HG03066 (cell line): Measurements from ENCODE around the gene CHST13.

Experiments used
- ATAC-seq: cut with Tn5 transposase; IDR thresholded peaks from one replicate; pipeline ENCODE4 v1.9.1; 2021; ENCODE audit warnings: low read depth; ENCODE audit not compliant: unreplicated experiment

The CHST13 gene

DNA sequence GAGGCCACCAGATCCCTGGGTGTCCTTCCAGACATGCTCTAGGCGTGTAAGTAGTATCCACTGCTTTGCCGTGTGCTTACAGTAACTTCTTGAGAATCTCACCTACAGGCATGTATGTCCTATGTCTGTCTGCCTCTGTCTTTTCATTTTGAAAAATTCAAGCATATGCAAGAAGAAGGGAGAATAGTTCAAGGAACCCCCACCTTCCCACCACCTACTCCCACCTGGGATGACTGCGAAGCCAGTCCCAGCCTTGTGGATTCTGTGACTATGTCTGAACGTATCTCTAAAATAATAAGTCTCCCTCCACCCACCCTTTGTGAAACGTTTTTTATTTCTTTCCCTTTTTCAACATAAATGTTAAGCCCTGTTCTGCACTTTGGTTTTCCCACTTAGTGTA is 15.0 kb downstream of the CHST13 start:
- ATAC-seq: no peak

DNA sequence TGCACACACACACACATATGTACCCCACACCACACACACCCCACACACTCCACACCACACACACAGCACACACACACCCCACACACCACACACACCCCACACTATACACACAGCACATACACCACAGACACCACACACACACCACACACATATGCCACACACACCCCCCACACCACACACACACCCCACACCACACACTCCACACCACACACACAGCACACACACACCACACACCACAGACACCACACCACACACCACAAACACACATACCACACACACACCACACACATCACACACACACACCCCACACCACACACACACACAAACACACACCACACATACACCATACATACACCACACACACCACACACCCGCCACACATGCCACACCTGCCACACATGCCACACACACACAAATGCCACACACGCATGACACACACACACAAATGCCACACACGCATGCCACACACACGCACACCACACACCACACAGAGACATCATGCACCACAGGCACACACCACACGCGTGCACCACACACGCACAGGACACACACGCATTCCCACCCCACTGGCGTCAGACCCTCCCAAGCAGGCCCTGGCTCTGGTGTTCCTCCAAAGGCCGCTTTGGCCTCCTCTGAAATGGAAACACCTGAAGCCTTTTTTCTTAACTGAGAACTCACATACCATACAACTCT is 15.7 kb downstream of the CHST13 start:
- no peak for ATAC-seq

DNA sequence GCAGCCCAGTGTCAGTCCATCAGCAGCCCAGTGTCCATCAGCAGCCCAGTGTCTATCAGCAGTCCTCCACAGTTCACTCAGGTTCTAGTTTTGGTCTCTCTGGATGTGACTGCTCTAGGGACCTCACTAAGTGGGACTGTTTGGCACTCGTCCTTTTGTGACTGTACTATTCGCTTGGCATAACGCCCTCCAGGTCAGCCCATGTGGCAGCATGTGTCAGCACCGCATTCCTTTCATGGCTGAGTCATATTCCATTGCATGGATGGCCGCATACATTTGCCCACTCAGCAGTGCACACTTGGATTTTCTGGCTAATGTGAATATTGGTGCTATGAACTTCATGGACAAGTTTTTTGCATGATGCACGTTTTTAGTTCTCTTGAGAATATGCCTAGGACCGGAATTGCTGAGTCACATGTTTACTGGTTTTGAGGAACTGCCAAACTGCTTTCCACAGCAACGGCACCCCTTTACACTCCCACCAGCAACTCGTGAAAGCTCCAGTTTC is 16.4 kb downstream of the CHST13 start:
- ATAC-seq: no peak

DNA sequence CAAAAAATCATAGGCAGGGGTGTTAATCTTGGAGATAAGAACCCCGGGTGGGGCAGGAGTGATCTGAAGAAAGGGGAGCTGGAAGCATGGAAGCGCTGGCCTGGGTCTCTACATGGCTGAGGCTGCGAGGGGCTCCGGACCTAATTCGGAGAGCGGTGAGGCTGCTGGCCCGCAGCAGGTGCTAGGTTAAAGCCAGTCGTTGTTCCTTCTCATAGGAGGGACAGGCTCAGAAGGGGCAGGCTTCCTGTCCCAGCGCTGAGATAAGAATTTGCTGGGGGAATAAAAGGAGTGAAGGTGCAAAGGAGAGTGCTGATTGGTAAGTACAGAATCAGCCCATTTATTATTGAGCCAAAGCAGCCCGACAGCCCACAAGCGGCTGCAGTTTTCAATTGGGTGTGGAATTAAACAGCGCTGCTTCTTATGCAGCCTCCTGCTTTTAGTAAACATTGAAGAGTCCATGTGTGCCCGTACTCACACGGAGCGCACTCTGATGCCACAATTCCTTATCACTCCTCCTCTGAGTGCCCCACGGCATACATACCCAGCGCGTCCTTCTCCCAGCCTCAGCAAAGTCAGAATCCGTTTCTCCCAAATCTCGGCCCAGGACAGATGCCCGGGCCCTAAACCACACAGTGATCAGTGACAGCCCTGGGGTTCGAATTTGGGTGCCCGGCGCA is 17.1 kb downstream of the CHST13 start:
- ATAC-seq: no peak

DNA sequence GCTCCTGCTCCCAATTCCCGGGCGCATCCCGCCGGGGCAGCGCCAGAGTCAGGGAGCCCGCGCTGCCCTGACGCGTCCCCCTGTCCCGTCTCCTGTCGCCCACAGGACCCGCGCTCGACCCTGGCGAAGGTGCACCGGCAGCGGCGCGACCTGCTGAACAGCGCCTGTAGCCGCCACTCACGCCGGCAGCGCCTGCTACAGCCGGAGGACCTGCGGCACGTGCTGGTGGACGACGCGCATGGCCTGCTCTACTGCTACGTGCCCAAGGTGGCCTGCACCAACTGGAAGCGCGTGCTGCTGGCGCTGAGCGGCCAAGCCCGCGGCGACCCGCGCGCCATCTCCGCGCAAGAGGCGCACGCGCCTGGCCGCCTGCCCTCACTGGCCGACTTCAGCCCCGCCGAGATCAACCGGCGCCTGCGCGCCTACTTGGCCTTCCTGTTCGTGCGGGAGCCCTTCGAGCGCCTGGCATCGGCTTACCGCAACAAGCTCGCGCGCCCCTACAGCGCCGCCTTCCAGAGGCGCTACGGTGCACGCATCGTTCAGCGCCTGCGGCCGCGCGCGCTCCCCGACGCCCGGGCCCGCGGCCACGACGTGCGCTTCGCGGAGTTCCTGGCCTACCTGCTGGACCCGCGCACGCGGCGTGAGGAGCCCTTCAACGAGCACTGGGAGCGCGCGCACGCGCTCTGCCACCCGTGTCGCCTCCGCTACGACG is 17.8 kb downstream of the CHST13 start:
- ATAC-seq: no peak

DNA sequence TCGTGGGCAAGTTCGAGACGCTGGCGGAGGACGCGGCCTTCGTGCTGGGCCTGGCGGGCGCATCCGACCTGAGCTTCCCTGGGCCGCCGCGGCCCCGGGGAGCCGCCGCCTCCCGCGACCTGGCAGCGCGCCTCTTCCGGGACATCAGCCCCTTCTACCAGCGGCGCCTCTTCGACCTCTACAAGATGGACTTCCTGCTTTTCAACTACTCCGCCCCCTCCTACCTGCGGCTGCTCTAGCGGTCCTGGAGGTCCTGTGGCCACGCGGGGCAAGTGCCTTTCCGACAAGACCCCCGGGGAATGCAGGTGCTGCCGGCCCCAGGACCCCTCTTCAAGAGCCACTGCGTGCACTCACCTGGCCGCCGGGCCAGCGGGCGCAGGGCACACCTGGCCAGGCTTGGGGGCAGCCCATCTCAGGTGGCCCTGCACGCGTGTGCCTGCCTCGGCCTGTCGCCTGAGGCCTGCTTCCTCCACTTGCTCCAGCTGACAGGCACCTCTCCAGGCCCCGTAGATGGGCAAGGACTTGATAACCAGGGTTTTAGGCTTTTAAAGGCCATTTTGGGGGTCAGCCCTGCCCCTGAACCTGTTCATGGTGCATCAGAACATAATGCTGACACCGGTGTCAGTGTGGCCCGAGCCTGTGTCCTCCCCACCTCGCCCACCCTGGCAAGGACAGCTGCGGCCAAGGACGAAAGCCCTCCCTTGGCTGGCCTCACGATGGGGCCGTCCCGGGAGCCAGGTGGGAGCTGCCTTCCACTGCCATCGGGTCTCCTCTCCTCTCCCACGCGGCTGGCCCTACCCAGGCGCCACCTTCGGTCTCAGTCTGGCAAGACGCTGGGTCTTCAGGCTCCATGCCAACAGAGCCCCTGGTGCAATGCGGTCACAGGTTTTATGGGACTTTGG is 18.6 kb downstream of the CHST13 start:
- ATAC-seq: no peak

DNA sequence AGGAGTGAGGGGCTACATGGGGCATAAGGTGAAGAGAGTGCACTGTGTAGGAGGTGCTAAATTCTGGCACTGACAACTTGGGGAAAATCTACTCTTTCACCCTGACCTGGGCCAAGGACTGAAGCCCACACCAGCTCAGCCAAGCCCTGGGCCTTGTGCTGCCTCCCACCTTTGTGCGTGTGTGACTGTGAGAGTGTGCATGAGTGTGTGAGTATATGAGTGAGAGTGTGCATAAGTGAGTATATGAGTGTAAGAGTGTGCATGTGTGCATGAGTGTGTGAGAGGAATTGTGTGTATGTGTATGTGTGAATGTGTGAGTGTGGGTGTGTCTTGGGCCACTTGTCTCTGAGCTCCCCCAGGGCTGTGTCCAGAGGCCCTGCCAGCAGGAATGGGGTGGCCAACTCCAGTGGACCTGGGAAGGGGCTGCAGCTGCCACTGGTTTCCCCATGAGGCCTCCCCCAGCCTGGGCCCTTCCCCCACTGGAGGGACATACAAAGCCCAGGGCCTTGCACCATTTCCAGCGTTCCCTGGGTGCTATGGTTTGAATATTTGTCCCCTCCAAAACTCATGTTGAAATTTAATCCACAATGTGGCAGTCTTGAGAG is 19.6 kb downstream of the CHST13 start:
- ATAC-seq: no peak

DNA sequence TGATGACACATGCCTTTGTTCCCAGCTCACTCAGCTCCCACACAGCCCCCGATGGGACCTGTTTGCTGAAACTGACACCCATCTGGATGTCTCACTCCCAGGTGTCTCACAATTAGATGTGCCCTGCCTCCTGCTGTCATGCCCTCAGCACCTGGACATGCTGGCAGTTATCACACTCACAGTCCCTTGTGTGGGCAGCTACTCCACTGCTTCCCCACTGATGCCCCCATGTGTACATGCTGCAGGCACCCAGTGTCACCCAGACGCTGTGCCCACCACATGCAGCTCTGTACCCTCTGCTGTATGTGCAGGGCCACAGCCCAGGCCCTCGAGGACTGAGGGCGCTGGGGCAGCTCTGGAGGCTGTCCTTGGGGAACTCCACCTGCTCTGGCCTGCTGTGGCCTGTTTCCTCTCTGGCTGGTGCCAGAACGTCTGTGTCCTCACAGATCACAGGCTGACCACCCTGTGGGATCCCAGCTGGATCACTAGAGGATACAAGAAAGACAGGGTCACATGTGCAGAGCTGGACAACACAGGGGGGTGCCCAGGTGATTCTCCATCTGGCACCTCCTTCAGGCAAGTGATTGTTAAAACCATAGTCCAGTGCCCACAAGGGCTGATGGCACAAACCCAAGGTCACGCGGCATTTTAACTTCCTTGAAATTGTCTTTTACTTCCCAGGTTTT is 20.8 kb downstream of the CHST13 start:
- ATAC-seq: no peak

DNA sequence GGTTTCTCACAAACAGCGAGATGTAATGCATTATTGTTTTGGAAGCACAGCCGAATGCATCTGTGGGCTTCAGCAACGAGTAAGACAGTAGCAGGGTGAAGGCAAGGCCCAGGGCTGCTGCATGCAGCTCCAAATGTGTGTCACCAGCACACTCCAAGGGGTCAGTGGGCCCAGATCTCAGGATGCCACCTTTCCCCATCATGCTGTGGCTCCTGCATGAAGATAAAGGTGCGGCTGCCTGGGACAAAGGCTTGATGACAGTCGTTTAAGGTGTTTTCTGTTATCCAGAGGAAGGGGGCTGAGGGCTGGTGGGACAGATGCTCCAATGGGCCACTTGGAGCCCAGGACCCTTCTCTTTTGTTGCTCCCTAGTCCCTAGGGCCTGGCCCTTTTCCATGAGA is 21.6 kb downstream of the CHST13 start:
- ATAC-seq: no peak

DNA sequence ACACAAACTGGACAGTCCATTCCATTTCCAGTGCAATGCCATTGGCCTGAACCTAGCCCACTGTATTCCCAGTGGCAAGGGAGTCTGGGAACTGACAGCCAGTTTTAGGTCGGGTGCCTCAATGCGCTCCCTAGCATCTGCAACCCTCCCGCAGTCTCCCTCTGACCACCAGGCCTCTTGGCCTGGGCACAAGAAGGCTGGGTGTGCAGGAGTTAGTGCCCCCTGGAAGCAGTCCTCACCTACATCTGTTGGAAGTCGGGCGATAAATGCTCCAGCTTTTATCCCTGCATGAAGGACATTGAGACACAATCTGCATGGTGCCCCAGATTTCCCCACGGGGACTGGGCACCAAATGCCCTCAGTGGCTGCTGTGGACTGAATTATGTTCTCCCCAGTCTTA is 22.1 kb downstream of the CHST13 start:
- no peak for ATAC-seq

DNA sequence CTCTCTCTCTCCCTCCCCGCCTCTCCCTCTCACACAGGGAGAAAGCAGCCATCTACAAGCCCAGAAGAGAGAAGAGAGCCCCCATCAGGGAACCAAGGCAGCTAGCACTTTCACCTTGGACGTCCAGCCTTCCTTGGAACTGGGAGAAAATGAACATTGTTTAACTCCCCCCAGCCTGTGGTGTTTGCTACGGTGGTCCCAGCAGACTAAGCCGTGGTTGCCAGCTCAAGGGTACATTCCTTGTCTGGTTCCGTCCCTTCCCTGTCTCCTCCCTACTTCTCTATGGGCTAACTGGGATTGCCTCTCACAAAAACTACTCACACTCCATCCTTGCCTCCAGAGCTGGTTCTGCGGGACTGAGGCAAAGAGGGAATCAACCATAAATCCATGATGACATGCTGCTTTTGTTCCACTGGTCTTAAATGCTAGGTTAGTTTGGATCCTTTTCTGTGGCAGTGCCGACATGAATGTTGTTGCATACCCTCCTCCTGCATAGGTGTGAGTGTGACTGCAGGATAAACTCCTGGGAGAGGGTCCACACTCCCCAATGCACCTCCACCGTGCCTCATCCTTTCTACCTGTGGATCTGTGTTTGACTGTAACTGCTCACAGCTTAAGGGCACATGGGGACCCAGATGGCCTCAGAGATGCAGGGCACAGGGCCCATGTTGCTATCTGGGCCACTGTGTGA is 22.7 kb downstream of the CHST13 start:
- ATAC-seq: no peak

DNA sequence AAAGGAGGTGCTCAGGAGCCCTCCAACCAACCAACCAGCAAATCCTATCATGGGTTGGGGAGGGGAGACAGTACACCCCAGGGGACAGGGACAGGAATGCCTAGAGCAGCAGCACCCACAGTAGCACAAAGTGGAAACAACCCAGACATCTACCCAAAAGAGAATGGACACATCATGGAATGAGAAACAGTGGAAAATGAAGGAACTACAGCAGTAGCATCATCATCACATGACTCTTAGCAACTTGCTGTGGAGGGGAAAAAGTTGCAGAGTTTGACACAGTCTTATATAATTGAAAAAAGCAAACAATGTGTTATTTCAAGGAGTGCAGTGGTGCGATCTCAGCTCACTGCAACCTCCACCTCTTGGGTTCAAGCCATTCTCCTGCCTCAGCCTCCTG is 23.8 kb downstream of the CHST13 start:
- no peak for ATAC-seq

DNA sequence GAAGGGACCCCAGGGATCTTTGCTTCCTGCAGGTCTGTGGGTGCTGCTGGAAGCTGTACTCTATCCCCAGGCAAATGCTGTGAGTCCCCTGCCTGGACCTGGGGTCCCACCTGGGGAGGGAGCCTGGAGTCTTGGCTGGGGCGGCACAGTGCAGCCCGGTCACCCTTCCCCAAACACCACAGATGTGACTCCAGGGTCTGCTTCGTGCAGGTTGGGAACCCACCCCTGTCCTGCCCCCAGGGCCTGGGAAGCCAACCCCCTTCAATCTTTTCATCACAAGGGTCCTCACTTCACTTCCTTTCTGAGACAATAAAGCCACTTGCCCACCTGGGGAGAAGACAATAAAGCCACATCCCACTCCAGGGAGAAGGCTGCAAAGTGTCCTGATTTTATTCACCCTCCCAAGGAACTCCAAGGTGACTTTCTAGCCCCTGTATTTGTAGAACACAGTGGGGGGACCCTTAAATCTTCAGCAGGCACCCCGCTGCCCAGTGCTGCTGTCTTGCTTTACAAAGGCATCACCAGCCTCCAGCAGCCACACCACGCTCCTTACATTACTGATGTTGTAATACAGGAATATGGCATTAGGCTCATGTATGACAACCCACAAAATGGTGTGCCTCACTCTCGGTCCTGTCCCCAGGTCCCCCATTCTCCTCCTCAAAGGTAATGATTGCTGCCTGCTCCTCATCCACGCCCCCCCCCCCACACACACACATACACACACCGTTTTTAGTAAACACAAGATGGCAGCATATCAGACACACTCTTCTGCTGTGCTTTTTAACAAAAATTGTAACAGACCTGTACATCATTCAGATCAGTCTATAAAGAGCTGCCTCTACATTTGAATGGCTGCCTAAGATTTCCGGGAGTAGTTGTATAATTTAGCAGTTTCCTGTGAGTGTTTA is 24.9 kb downstream of the CHST13 start:
- ATAC-seq: no peak

DNA sequence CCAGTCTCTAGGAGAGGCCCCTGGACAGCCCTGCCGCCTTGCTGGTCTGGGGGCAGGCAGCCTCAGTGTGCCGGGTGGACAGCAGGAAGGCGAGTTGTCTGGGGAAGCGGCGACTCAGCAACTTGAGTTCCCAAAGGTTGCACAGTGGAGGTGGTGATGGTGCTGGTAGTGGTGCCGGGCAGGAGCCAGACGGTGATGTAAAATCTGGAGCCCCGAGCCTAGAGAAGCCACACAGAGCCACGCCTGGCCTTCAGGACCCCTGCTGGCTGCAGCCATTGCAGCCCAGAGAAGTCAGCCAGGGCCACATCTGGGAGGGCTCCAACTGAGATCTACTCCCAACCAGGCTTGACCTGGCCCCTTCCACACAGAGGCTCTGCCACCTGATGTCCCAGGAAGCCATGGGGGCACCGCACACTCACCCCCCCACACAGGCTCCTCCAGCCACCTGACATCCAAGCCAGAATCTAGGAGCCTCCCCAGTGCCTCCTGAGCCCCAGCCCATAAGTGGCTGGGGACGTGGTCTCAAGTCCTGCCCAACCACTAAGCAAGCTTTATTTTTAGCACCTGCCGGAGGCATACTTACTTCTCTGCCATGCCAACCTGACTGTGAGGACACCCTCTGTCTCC is 26.0 kb downstream of the CHST13 start:
- no peak for ATAC-seq

DNA sequence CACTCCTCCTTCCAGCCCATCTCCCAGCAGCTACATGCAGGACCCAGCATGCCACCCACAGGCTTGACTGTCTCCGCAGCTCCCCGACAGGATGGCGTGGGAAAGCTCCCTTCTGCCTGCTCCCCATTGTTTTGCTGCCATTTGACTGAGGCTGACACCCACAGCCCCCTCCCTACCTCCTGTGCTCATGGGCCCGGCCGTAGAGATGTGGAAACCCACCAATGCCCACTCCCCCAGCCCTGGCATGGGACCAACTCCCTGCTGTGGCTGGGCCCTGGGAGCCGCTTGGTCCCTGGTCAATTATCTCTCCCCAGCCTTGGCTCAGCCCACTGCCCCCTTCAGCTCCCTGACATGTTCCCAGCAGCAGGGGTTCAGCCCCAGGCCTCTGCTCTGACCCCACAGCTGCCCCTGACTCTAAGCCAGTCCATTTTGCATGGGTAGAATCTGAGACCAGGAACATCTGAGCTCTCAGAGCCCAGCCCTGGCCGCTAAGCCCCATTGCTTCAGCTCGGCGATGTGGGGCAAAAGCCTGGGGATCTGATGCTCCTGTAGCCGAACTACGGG is 26.6 kb downstream of the CHST13 start:
- ATAC-seq: no peak

DNA sequence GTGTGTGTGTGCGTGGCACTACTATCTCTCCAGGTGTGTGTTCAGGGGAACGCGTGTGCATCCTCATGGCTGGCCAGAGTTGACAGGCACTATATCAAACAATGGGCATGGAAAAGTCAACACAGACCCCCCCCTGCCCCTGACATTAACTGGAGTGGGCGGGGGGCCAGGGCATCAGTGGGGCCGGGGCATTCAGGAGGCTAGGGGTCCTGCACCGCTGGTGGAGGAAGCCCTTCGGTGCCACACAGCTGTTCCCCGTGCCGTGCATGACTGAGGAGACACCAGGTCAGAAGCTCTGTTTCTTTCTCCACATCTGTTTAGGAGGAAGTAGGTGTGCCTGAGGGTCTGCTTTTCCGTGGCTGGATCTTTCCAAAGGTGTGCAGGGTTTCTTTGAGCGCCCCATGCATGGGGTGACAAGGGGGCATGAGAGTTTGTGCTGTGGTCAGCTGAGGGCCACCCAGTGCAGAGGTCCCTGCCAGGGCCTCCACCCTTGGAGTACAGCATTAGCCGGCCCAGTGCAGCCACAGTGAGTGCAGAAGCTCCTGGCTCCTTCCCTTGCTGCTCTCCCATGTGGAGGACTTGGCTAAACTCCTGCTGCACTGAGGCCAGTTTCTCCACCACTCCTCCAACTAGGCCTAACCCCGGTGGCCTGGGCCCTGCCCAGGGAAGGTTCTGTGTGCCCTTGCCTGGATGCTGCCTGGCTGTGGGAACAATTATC is 27.3 kb downstream of the CHST13 start:
- ATAC-seq: no peak
